Neuronal stem cell (in vitro differentiated cells): Measurements from ENCODE around the gene CNTRL.

Experiments used
- DNase-seq: peaks from one replicate; pipeline ENCODE4 v3.0.0-alpha.2; 2013; ENCODE audit warnings: low spot score
- H2AFZ ChIP-seq: one replicate; pipeline ENCODE4 v1.6.1; 2013; ENCODE audit warnings: mild to moderate bottlenecking, low read length, inconsistent platforms
- H2AK5ac ChIP-seq: 2 replicates; pipeline ENCODE4 v1.6.1; 2013; ENCODE audit warnings: low read depth, mild to moderate bottlenecking, inconsistent platforms, low read length, moderate library complexity, mixed read lengths
- H2BK120ac ChIP-seq: 2 replicates; pipeline ENCODE4 v1.6.1; 2013; ENCODE audit warnings: low read depth, mild to moderate bottlenecking, inconsistent platforms, low read length, moderate library complexity, mixed read lengths
- H2BK12ac ChIP-seq: one replicate; pipeline ENCODE4 v1.6.1; 2013; ENCODE audit warnings: low read length, inconsistent platforms
- H2BK15ac ChIP-seq: 2 replicates; pipeline ENCODE4 v1.6.1; 2013; ENCODE audit warnings: mild to moderate bottlenecking, low read length, inconsistent platforms, mixed read lengths
- H2BK5ac ChIP-seq: one replicate; pipeline ENCODE4 v1.6.1; 2013; ENCODE audit warnings: inconsistent platforms, mild to moderate bottlenecking, low read length, moderate library complexity
- H3K14ac ChIP-seq: one replicate; pipeline ENCODE4 v1.6.1; 2013; ENCODE audit warnings: low read length, inconsistent platforms
- H3K18ac ChIP-seq: 2 replicates; pipeline ENCODE4 v1.6.1; 2013; ENCODE audit warnings: low read length, inconsistent platforms
- H3K23ac ChIP-seq: 2 replicates; pipeline ENCODE4 v1.6.1; 2013; ENCODE audit warnings: low read depth, mild to moderate bottlenecking, mixed read lengths, low read length, inconsistent platforms; ENCODE audit not compliant: poor library complexity
- H3K27ac ChIP-seq: replicated peaks from 3 replicates; pipeline ENCODE4 v1.5.1; 2013; ENCODE audit warnings: low read length, inconsistent platforms
- H3K27me3 ChIP-seq, 3 experiments: 2 replicates each; pipeline ENCODE4 v1.6.1; 2013; ENCODE audit warnings: low read length in 3 of 3, mild to moderate bottlenecking in 2 of 3, inconsistent platforms in 1 of 3, low read depth in 1 of 3, mixed read lengths in 1 of 3, moderate library complexity in 1 of 3; ENCODE audit not compliant: control insufficient read depth in 3 of 3, insufficient read depth in 3 of 3
- H3K36me3 ChIP-seq, 2 donors: replicated peaks in 1 of 2; 2 replicates each; pipeline ENCODE4 v1.6.1; 2013; ENCODE audit warnings: low read length in 2 of 2; ENCODE audit not compliant: control insufficient read depth in 2 of 2, insufficient read depth in 2 of 2
- H3K4ac ChIP-seq: 2 replicates; pipeline ENCODE4 v1.6.1; 2013; ENCODE audit warnings: inconsistent platforms, mild to moderate bottlenecking, low read length, moderate library complexity
- H3K4me1 ChIP-seq, 2 donors: 1 replicate in 1 of 2; 2 replicates in 1 of 2; pipeline ENCODE4 v1.6.1; 2013; ENCODE audit warnings: low read length in 2 of 2, low read depth in 1 of 2; ENCODE audit not compliant: control insufficient read depth in 2 of 2, insufficient read depth in 1 of 2
- H3K4me2 ChIP-seq: one replicate; pipeline ENCODE4 v1.6.1; 2013; ENCODE audit warnings: mild to moderate bottlenecking, low read length, inconsistent platforms; ENCODE audit not compliant: insufficient read depth, poor library complexity, severe bottlenecking
- H3K4me3 ChIP-seq, 2 donors: 2 replicates each; pipeline ENCODE4 v1.5.1; 2013; ENCODE audit warnings: low read length in 2 of 2, mild to moderate bottlenecking in 2 of 2, inconsistent platforms in 1 of 2, moderate library complexity in 1 of 2
- H3K79me1 ChIP-seq: one replicate; pipeline ENCODE4 v1.6.1; 2013; ENCODE audit warnings: low read depth, mild to moderate bottlenecking, inconsistent platforms, low read length, moderate library complexity
- H3K9ac ChIP-seq: one replicate; pipeline ENCODE4 v1.6.1; 2013; ENCODE audit warnings: mild to moderate bottlenecking, low read depth, low read length, inconsistent platforms; ENCODE audit not compliant: poor library complexity
- H3K9me3 ChIP-seq, 2 donors: replicated peaks in 1 of 2; 2 replicates each; pipeline versions ENCODE3 to v1.6.1; 2013; ENCODE audit warnings: low read length in 2 of 2, mild to moderate bottlenecking in 2 of 2, inconsistent platforms in 1 of 2, low read depth in 1 of 2, mixed read lengths in 1 of 2, moderate library complexity in 1 of 2; ENCODE audit not compliant: control insufficient read depth in 2 of 2, insufficient read depth in 1 of 2
- H4K8ac ChIP-seq: one replicate; pipeline ENCODE4 v1.6.1; 2013; ENCODE audit warnings: low read depth, mild to moderate bottlenecking, inconsistent platforms, low read length, moderate library complexity
- H4K91ac ChIP-seq: one replicate; pipeline ENCODE4 v1.6.1; 2013; ENCODE audit warnings: low read length, low read depth, mild to moderate bottlenecking, inconsistent platforms; ENCODE audit not compliant: poor library complexity
- WGBS, 2 donors: extraction: QIAGEN DNeasy Blood & Tissue Kit; methylation state at CpG; one replicate each; pipeline ENCODE4 v1.1.7; 2013; ENCODE audit warnings: missing lambda C conversion rate in 2 of 2, mixed read lengths in 1 of 2; ENCODE audit not compliant: insufficient read length in 2 of 2, insufficient replicate concordance in 1 of 2; ENCODE audit errors: extremely low coverage in 2 of 2; 5-methylcytosine and 5-hydroxymethylcytosine counted together

CNTRL gene

DNA sequence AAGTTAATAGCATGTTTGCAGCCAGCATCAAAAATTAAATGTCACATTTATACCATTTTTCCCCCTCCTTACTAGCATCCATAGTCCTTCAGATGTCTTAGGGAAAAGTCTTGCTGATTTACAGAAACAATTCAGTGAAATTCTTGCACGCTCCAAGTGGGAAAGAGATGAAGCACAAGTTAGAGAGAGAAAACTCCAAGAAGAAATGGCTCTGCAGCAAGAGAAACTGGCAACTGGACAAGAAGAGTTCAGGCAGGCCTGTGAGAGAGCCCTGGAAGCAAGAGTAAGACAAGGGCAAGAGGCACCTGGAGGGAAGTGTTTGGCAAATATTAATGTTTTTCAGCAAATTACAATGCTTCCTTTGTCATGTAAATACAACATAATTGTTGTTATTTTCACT, 66.6 kb downstream of the CNTRL start:
- Histone ChIP-seq H4K91ac (no peak overlapping the region), H3K4me3 (no peak overlapping the region), H3K9me3 (no peaks in the 10 kb centered on the region), H3K4me1 (no peaks in the 10 kb centered on the region), H3K27me3 (no peaks in the 10 kb centered on the region), H3K18ac (no peak overlapping the region), H3K4me2 (no peak overlapping the region), H4K8ac (no peak overlapping the region), H3K36me3 (peaks cover 14 to 96% of the 10 kb centered on the region in 2 donors), H3K79me1 (no peaks in the 10 kb centered on the region), H2BK120ac (no peak overlapping the region), H2BK15ac (no peak overlapping the region), H2BK5ac (no peak overlapping the region), H3K23ac (no peak overlapping the region), H3K27ac (no peak overlapping the region), H3K4ac (no peak overlapping the region), H2AK5ac (no peak overlapping the region), H2BK12ac (no peak overlapping the region), H3K14ac (no peak overlapping the region), H3K9ac (no peak overlapping the region), H2AFZ (no peak overlapping the region)
- DNase-seq: no peak
- WGBS, 2 donors: no CpG with 5 or more reads among the region's 1 CpG

- no peak overlapping the region for H2AK5ac ChIP-seq
- H3K4me3 ChIP-seq: no peak overlapping the region
- no peak overlapping the region for H4K8ac ChIP-seq
- no peaks in the 10 kb centered on the region for H3K9me3 ChIP-seq
- DNase-seq: no peak
- H3K27ac ChIP-seq: no peak overlapping the region
- no CpG with 5 or more reads among the region's 1 CpG for WGBS, 2 donors
- H3K9ac ChIP-seq: no peak overlapping the region
- H3K14ac ChIP-seq: no peak overlapping the region
- no peaks in the 10 kb centered on the region for H3K79me1 ChIP-seq
- no peak overlapping the region for H2BK15ac ChIP-seq
- H3K36me3 ChIP-seq: peaks cover 14 to 100% of the 10 kb centered on the region in 2 donors
- H4K91ac ChIP-seq: no peak overlapping the region
- no peak overlapping the region for H3K4me2 ChIP-seq
- no peaks in the 10 kb centered on the region for H3K27me3 ChIP-seq
- no peak overlapping the region for H3K18ac ChIP-seq
- H3K23ac ChIP-seq: no peak overlapping the region
- H3K4me1 ChIP-seq: no peaks in the 10 kb centered on the region
- no peak overlapping the region for H2BK5ac ChIP-seq
- H2AFZ ChIP-seq: no peak overlapping the region
- no peak overlapping the region for H2BK120ac ChIP-seq
- no peak overlapping the region for H2BK12ac ChIP-seq
- no peak overlapping the region for H3K4ac ChIP-seq
Measured at GRCh38 chr9:121141706-121142105, 67.0 kb downstream of the CNTRL start.

DNA sequence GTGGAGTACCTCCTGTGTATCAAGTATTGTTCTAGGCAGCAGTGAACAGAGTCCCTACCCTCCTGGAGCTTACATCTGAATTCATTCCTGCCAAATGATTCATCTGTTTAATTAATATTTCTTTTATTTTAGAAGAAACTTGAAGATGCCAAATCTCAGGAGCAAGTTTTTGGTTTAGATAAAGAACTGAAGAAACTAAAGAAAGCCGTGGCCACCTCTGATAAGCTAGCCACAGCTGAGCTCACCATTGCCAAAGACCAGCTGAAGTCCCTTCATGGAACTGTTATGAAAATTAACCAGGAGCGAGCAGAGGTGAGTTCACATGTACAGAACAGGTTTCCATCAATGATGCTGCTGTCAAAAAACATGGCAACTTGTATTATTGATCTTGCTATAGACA, 69.0 kb downstream of the CNTRL start:
- H3K27ac ChIP-seq: no peak overlapping the region
- H4K91ac ChIP-seq: no peak overlapping the region
- no peak overlapping the region for H4K8ac ChIP-seq
- H3K14ac ChIP-seq: no peak overlapping the region
- H3K4me1 ChIP-seq: no peaks in the 10 kb centered on the region
- no CpG with 5 or more reads among the region's 2 CpGs for WGBS, 2 donors
- no peak overlapping the region for H2BK120ac ChIP-seq
- H2AK5ac ChIP-seq: no peak overlapping the region
- H3K9me3 ChIP-seq: no peaks in the 10 kb centered on the region
- H3K4ac ChIP-seq: no peak overlapping the region
- no peak for DNase-seq
- H3K4me3 ChIP-seq: no peak overlapping the region
- no peak overlapping the region for H3K23ac ChIP-seq
- H2BK5ac ChIP-seq: no peak overlapping the region
- H2BK15ac ChIP-seq: no peak overlapping the region
- no peaks in the 10 kb centered on the region for H3K27me3 ChIP-seq
- H2BK12ac ChIP-seq: no peak overlapping the region
- no peaks in the 10 kb centered on the region for H3K79me1 ChIP-seq
- no peak overlapping the region for H2AFZ ChIP-seq
- H3K36me3 ChIP-seq: peaks cover 17 to 100% of the 10 kb centered on the region in 2 donors
- no peak overlapping the region for H3K18ac ChIP-seq
- no peak overlapping the region for H3K4me2 ChIP-seq
- no peak overlapping the region for H3K9ac ChIP-seq

DNA sequence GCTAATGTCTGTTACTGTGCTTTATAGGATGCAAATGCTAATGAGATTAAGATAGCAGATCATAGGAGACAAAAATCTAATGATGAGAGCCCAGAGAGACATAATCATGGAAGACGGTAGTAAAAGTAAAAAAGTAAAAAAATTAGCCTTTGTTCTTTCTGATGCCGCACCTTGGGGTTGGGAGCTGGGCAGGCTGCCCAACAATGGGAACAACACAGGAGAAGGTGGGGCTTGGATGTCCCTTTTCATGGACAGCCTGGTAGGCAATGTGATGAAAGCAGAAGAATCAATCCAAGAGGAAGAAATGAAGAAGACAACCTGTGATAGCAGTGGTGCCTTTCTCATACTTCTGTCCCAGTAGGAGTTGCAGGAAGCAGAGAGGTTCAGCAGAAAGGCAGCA, 69.7 kb downstream of the CNTRL start:
- H3K9ac ChIP-seq: no peak overlapping the region
- no peaks in the 10 kb centered on the region for H3K27me3 ChIP-seq
- no peak overlapping the region for H3K18ac ChIP-seq
- H3K4me2 ChIP-seq: no peak overlapping the region
- no peaks in the 10 kb centered on the region for H3K4me1 ChIP-seq
- no peak overlapping the region for H4K91ac ChIP-seq
- no peaks in the 10 kb centered on the region for H3K9me3 ChIP-seq
- H2BK15ac ChIP-seq: no peak overlapping the region
- H3K36me3 ChIP-seq: peaks cover 20 to 96% of the 10 kb centered on the region in 2 donors
- H3K79me1 ChIP-seq: no peaks in the 10 kb centered on the region
- WGBS, 2 donors: no CpG with 5 or more reads among the region's 2 CpGs
- H4K8ac ChIP-seq: no peak overlapping the region
- no peak overlapping the region for H2AFZ ChIP-seq
- no peak overlapping the region for H3K4ac ChIP-seq
- H3K4me3 ChIP-seq: no peak overlapping the region
- H2BK5ac ChIP-seq: no peak overlapping the region
- no peak overlapping the region for H3K23ac ChIP-seq
- H2AK5ac ChIP-seq: no peak overlapping the region
- H3K14ac ChIP-seq: no peak overlapping the region
- H3K27ac ChIP-seq: no peak overlapping the region
- no peak overlapping the region for H2BK12ac ChIP-seq
- H2BK120ac ChIP-seq: no peak overlapping the region
- no peak for DNase-seq
